Effector memory CD4-positive, alpha-beta T cell (primary cell): ENCODE results near the gene MYRFL.
"Not testable (repeated sequence)": the region's sequence is repeated elsewhere in the genome, so short reads cannot be mapped to it uniquely, and the experiment has no call there.

Experiments
- DNase-seq, 3 donors: peaks; one replicate each; pipeline ENCODE4 v3.0.0-alpha.2; 2020
- H3K27ac ChIP-seq: 2 replicates; pipeline ENCODE4 v1.7.0; 2013; ENCODE audit warnings: mild to moderate bottlenecking, low read length, moderate library complexity; ENCODE audit not compliant: insufficient read depth, poor library complexity, severe bottlenecking
- H3K27me3 ChIP-seq: replicated peaks from 2 replicates; pipeline ENCODE4 v1.7.0; 2013; ENCODE audit warnings: mild to moderate bottlenecking, low read length; ENCODE audit not compliant: insufficient read depth, control insufficient read depth, poor library complexity, severe bottlenecking
- H3K36me3 ChIP-seq: 2 replicates; pipeline ENCODE4 v1.7.0; 2013; ENCODE audit warnings: mild to moderate bottlenecking, low read length, moderate library complexity; ENCODE audit not compliant: control insufficient read depth, insufficient read depth
- H3K4me1 ChIP-seq: 2 replicates; pipeline ENCODE4 v1.7.0; 2013; ENCODE audit warnings: low read length, mild to moderate bottlenecking; ENCODE audit not compliant: control insufficient read depth, insufficient read depth, poor library complexity, severe bottlenecking
- H3K4me3 ChIP-seq: 2 replicates; pipeline ENCODE4 v1.7.0; 2013; ENCODE audit warnings: low read length, low read depth, mild to moderate bottlenecking; ENCODE audit not compliant: insufficient read depth, poor library complexity, severe bottlenecking
- H3K9me3 ChIP-seq: 2 replicates; pipeline ENCODE4 v1.7.0; 2013; ENCODE audit warnings: mild to moderate bottlenecking, low read length, moderate library complexity; ENCODE audit not compliant: control insufficient read depth

Gene MYRFL

DNA sequence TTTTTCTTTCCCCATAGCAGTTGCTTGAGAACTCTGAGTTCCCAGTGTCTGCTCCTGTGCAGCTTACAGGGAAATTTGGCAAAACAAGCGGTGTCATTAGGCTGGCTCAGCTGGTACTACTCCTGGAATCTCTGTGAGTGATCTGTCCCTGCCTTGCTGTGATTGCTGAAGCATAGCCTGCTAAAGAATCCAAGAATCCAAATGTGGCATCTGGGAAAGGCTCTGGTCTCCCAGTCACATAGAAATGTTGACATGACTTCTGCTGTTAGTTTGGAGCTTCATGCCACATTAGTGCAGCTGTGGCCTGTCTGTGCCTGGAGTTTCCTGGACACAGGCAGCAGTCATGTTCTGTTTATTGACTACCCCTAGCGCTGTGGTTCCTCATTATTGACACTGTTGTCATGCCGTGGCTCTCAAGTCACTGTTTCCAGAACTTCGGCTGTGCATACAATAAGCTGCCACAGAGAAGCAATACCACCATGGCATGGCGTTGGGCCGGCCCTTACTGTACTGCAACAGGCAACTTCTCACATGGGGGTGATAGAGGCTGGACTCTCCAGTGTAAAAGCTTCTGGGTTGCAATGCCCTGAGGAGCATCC is 166.8 kb downstream of the MYRFL start:
- no peak overlapping the region for H3K4me3 ChIP-seq
- DNase-seq, result no peak
- no peaks in the 10 kb centered on the region for H3K9me3 ChIP-seq
- no peak overlapping the region for H3K27ac ChIP-seq
- no peaks in the 10 kb centered on the region for H3K27me3 ChIP-seq
- H3K36me3 ChIP-seq, result no peaks in the 10 kb centered on the region
- H3K4me1 ChIP-seq, result no peaks in the 10 kb centered on the region

- no peak for DNase-seq
- no peaks in the 10 kb centered on the region for H3K4me1 ChIP-seq
- H3K9me3 ChIP-seq, result no peaks in the 10 kb centered on the region
- no peak overlapping the region for H3K27ac ChIP-seq
- H3K36me3 ChIP-seq, result no peaks in the 10 kb centered on the region
- H3K27me3 ChIP-seq, result no peaks in the 10 kb centered on the region
- no peak overlapping the region for H3K4me3 ChIP-seq
Observed at GRCh38 chr12:69993433-69993832, 168.4 kb downstream of the MYRFL start.

DNA sequence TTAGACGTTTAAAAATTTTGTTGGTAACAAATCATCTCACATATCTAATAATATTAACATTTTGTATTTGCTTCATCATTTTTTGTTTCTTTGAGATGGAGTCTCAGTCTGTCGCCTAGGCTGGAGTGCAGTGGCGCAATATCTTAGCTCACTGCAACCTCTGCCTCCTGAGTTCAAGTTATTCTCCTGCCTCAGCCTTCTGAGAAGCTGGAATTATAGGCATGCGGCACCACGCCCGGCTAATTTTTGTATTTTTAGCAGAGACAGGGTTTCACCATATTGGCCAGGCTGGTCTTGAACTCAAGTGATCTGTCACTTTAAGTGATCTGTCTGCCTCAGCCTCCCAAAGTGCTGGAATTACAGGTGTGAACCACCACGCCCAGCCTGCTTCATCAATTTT is 169.1 kb downstream of the MYRFL start:
- H3K36me3 ChIP-seq, H3K27ac ChIP-seq, H3K4me3 ChIP-seq, DNase-seq, H3K9me3 ChIP-seq, H3K4me1 ChIP-seq, H3K27me3 ChIP-seq: not testable (repeated sequence)

DNA sequence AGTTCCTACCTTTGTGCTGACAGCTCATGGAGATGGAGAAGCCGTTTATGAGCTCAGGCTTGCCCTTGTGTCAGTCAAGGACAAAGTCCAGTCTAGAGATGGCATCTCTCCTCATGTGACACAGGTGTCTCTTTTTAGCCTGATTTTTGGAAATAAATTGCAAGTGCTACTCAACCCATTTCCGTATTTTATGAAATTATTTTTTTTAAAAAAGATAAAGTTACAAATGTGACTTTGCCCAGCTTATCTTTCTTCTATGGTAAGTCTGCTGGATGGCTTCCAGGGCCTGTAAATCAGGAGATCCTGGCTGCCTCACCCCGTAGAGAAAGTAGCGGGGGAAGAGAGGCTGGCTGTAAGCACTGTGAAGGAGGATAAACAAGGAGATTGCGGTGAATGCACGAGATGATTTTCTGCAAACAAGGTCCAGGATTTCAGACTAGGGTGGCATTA is 169.7 kb downstream of the MYRFL start:
- no peaks in the 10 kb centered on the region for H3K27me3 ChIP-seq
- H3K4me1 ChIP-seq, result no peaks in the 10 kb centered on the region
- DNase-seq, result no peak
- H3K9me3 ChIP-seq, result no peaks in the 10 kb centered on the region
- H3K4me3 ChIP-seq, result no peak overlapping the region
- no peak overlapping the region for H3K27ac ChIP-seq
- no peaks in the 10 kb centered on the region for H3K36me3 ChIP-seq

DNA sequence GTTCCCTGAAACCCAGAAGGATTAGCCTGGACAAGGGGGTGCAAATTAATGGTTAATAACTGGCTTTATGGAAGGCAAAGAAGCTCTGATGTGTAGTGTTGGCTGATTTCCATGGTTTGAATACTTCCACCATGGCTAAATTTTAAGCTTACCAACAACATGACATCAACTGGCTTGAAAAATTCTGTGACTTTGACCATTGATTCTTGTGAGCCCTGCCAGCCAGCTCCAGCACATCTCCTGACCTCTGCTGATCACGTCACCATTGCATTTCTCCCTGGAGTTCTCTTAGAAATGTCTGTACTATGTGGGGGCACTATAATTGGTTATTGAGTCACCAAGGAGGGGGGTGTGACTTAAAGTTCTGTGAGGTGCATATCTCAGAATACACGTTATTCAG is 171.2 kb downstream of the MYRFL start:
- Histone ChIP-seq H3K4me1 (no peaks in the 10 kb centered on the region), H3K9me3 (no peaks in the 10 kb centered on the region), H3K27me3 (no peaks in the 10 kb centered on the region), H3K27ac (no peak overlapping the region), H3K36me3 (no peaks in the 10 kb centered on the region), H3K4me3 (no peak overlapping the region)
- DNase-seq, result no peak

GRCh38 chr12:69996722-69997121 is 171.7 kb downstream of the MYRFL start:
- H3K9me3 ChIP-seq, result no peaks in the 10 kb centered on the region

GRCh38 chr12:69998011-69998410 is 173.0 kb downstream of the MYRFL start:
- H3K27ac ChIP-seq, result no peak overlapping the region
- no peaks in the 10 kb centered on the region for H3K36me3 ChIP-seq
- no peaks in the 10 kb centered on the region for H3K27me3 ChIP-seq
- H3K9me3 ChIP-seq, result no peaks in the 10 kb centered on the region
- no peak for DNase-seq
- H3K4me1 ChIP-seq, result no peaks in the 10 kb centered on the region
- no peak overlapping the region for H3K4me3 ChIP-seq

More at GRCh38 chr12:69996722-69997121, 171.7 kb downstream of the MYRFL start:
- DNase-seq, result no peak
- Histone ChIP-seq H3K27ac (no peak overlapping the region), H3K4me1 (no peaks in the 10 kb centered on the region), H3K36me3 (no peaks in the 10 kb centered on the region), H3K4me3 (no peak overlapping the region), H3K27me3 (no peaks in the 10 kb centered on the region)

DNA sequence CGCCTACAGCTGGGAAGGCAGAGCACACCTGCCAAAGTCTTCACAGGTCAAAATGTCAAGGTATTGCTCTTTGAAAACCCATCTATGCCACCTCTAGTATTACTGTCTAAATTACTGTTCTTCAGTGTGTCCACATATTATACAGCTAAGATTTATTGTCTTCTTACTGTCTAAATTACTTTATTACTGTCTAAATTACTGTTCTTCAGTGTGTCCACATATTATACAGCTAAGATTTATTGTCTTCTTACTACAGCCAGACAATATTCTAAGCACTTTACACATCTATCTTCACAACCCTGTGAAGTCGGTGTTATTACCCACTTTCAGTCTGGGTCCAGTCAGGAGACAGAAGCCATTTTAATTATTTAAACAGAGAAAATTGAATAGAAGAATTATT is 173.9 kb downstream of the MYRFL start:
- H3K36me3 ChIP-seq, result no peaks in the 10 kb centered on the region

DNA sequence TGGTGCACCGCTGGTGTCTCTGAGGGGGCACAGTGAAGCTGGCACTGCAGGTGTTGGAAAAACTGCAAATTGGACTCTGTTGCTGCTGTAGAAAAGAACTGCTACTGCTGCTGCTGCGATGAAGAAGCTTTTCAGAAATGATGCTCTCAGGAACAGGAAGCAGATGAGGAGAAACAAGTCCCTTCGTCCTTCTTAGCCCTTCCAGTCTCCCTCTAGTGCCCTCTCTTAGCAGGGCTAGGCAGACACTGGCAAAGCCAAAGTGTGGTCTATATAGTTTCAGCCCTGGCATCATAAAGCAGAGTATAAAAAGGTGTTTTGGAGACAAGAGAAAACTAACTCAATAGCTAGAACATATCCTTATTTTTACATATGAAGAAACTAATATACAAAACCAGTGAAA is 174.5 kb downstream of the MYRFL start:
- Histone ChIP-seq H3K4me1 (no peaks in the 10 kb centered on the region), H3K27me3 (no peaks in the 10 kb centered on the region), H3K27ac (no peak overlapping the region), H3K36me3 (no peaks in the 10 kb centered on the region), H3K9me3 (no peaks in the 10 kb centered on the region), H3K4me3 (no peak overlapping the region)
- no peak for DNase-seq

More for the DNA sequence above, 173.9 kb downstream of the MYRFL start:
- Histone ChIP-seq H3K4me3 (no peak overlapping the region), H3K27ac (no peak overlapping the region), H3K9me3 (no peaks in the 10 kb centered on the region), H3K4me1 (no peaks in the 10 kb centered on the region), H3K27me3 (no peaks in the 10 kb centered on the region)
- DNase-seq, result no peak

GRCh38 chr12:70002097-70002911 is 177.3 kb downstream of the MYRFL start:
- no peak for DNase-seq
- Histone ChIP-seq H3K36me3 (no peaks in the 10 kb centered on the region), H3K27ac (no peak overlapping the region), H3K4me1 (no peaks in the 10 kb centered on the region), H3K27me3 (no peaks in the 10 kb centered on the region), H3K9me3 (no peaks in the 10 kb centered on the region), H3K4me3 (no peak overlapping the region)
